ENCODE measurements around the gene SH3RF3.
A peak's percentile ranks its signal among the peaks of the same experiment; 100 is the strongest.

The SH3RF3 gene

DNA sequence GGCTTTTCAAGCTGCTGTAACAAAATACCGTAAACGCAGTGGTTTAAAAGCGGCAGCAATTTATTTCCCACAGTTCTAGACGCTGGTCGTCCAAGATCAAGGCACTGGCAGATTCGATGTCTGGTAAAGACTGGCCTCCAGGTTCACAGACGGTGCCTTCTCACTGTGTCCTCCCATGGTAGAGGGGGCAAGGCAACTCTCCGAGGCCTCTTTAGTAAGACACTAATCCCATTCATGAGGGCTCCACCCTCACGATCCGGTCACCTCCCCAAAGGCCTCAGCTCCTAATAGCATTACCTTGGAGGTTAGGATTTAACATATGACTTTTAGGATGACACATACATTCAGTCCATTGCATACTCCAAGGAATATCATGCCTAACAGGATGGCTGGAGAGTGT lies 117.2 kb downstream of the SH3RF3 start:
- DNase-seq, result no peak

DNA sequence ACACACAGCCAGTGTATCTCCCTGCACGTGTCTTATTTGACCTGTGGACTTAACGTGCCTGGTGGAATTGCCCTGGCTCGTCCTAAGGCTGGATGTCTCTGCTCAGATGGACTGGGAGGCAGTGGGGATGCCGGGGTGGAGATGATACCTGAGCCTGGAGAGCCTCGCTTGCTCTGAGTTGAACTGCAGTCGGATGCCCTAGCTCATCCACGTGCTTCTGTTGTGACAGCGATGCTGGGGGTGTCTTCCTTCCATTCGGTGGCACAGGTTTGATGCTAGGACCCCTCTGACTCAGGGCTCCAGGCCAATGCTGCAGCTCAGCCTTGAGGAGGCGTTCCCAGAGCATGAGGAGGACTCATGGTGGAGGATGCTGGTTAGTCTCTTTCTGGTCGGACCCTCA lies 117.6 kb downstream of the SH3RF3 start:
- no peak for DNase-seq

DNA sequence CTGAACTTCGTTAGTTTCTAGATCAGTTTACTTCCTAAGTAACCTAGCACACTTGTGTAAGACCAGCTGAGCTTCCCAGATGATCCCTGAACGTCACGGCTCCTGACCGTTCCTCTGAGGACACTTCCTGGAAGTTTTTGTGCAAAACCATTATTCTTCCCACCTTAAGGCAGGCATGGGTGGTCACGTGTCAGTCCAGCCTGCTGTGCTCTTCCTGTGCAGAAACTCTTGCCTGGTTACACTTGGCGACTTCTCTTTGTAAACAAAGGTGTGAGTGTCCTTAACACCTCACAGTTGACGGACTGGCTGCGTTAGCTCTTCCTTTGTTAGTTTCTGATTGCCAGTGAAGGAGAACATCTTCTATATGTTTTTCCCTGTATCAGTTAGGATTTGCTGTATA lies 118.3 kb downstream of the SH3RF3 start:
- no peak for DNase-seq

- no peak for DNase-seq
These were observed 118.8 kb downstream of the SH3RF3 start for GRCh38 chr2:109247812-109248211.

- DNase-seq, result no peak
These were observed 119.6 kb downstream of the SH3RF3 start for GRCh38 chr2:109248590-109248989.

- no peak for DNase-seq
These were observed 124.2 kb downstream of the SH3RF3 start for GRCh38 chr2:109253217-109253616.

- DNase-seq, result no peak
These were observed 125.3 kb downstream of the SH3RF3 start for GRCh38 chr2:109254174-109254904.

DNA sequence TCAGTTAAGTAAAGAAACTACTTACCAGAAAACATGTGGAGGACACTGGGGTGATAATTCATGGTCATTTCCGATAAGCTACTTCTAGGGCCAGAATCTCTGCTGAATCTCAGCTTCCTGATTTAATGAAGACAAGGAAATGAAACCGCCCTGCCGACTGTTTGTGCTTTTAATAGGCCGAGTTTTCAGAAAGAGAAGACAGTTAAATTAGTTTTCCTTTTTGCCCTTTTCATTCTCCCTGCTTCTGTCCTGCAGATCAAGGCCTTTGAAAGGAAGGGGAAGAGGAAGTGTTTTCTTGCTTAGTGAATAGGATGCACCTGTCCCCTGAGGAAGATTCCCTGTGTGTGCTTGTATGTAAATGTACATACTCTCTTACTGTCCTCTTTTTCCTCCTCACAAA lies 126.6 kb downstream of the SH3RF3 start:
- no peak for DNase-seq

- no peak for DNase-seq
These were observed 127.1 kb downstream of the SH3RF3 start for GRCh38 chr2:109256111-109256510.

DNA sequence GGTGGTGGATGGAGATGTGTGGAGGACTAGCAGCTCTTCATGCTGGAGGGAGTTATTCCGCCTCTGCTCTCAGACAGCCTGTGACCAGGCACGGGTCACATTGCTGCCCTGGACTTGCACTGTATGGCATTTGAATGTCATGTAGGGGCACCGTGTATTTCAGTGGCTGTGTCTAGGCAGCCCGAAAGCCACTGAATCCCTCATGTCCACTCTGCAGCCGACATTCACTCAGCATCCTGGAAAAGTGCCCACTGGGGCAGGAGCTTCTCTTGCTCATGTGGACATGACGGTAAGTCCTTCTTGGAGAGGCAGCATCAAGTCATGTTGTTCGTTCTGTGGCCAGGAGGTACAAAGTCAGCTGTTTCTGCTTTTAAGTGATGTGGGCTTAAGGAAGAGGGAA lies 127.9 kb downstream of the SH3RF3 start:
- DNase-seq, result no peak

DNA sequence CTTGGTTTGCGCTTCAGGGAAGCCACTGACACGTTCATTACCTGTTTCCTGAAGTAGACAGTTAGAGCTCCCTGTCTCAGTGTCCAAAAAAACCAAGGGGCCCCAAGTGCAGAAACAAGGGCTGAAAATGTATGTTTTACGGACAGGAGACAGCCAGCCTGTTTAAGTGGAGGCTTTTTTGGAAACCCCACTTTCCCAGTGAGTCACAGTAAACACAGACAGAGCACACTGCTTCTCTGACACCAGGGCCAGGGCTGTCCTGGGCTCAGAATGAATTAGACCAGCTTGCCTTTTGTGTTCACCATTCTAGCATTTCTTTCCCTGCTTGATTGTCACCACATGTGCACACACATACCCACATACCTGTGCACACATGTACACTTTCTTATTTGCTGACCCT lies 128.6 kb downstream of the SH3RF3 start:
- no peak for DNase-seq

DNA sequence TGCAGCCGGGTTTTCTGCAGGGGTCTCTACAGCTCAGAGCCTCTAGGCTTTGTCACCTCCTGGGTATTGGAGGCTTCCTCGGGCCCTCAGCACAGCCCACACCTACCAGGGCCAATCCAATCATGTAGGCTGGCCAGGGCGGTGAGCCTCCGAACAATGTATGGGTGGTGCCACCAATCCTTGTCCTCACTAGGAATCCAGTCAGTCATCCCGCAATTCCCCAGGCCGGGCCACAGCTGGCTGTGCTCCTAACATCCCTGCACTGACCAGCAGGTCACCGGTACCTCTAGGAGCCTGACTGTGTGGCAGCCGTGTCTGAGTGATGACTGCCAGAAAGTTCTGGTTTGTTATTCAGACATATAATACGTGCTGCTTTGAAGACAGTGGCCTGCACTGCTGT lies 129.4 kb downstream of the SH3RF3 start:
- DNase-seq, result no peak

- DNase-seq, result no peak
These were observed 130.0 kb downstream of the SH3RF3 start for GRCh38 chr2:109258905-109259540.

- no peak for DNase-seq
These were observed 130.7 kb downstream of the SH3RF3 start for GRCh38 chr2:109259671-109260070.

DNA sequence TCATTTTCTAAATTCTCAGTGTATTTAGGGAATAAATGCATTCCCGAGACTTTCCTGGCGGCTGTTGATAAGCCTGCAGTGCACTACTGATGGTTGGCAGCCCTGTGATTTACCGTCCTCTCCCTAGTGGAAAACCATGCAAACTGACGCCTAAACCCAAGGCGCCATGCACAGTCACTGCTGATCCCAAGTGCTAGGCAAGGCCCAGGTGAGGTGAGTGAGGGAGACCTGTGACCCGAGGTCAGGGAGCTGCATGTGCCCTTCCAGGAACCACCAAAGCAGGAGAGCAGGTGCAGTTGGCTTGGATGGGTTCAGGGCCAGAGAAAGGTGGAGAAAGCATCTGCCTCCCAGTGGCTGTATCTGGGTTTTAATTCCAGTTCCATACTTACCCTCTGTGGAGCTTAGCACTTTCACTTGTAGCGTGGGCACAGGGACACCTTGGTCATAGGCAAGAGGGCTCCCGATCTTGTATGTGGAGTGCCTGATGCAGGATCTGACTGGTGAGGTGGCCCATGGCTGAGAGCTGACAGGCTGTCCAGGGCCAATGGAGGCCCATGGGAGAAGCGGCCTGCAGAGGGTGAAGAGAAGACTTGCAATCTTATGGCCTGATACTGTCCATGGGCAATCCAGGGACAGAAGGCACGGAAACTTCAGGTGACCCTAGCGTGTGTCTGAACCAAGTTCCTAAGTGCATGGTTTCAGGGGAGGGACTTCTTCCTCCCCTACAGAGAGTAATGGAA lies 131.3 kb downstream of the SH3RF3 start:
- DNase-seq, result no peak

DNA sequence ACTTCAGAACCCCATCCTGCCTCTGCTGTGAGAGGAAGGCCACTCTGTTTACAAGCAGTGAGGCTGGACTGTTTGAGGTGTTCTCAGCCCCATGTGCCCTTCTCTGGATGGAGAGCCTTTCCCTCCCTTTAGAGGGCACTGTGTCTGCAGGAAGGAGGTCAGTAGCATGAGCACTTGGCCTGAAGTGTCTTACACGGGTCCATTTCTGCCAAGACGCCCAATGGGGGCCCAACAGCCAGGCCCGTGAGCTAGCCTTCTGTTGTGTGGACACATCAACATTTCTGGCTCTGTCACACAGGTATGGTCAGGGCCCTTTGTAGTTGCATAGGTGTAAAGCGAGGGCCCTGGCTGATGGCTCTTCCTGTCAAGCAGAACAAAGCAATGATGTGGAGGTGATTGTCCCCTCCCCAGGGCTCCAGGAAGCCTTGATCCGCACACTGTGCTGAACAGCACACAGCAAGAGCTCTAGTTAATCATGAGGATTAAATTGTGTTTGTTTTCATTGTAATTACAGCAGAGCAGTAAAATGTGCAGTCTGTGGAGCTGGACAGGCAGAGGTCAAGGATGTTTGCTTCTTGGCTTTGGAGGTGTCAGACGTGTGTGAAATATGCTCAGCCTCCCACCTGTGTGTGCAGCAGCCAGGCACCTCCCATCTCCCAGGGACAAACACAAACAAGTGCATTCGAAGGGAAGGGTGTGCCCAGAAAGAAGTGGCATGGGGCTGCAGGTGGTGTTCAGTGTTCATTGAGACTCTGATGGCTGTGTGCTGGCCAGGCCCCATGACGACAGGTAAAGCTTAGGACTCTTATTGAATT lies 132.1 kb downstream of the SH3RF3 start:
- no peak for DNase-seq

DNA sequence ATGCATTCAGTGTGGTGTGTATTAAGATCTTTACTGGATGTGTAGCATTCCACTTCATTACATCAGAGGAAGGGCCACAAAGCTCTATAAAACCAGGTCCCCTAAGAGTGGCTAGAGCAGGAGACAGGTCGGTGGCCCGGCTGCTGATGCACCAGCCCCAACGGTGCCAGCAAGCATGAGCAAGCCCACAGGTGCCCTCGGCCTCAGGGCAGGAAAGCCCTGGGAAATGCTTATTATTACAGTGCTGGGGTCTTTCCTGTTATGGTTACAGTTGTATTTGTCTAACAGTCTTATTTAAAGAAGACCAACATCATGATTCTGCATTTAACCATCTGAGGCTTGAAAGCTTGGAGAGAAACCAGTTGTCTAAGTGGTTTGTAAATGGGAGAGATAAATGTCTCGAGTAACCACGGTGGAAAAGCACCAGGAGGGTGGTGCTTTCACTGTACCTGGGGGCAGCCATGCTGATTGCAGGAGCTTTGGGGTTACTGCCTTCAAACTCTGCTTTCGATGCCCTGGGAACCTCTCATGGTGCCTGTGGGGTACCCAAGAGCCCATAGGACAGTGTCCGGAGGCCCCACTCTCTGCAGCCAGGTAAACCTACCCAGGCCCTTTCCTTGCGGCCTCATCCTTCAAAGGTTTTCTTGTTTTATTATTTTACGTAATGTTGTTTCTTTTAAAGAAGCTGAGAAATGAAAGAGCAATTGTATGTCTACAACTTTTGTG lies 133.1 kb downstream of the SH3RF3 start:
- DNase-seq, result no peak

GRCh38 chr2:109264595-109265328 lies 135.8 kb downstream of the SH3RF3 start:
- DNase-seq, result no peak

DNA sequence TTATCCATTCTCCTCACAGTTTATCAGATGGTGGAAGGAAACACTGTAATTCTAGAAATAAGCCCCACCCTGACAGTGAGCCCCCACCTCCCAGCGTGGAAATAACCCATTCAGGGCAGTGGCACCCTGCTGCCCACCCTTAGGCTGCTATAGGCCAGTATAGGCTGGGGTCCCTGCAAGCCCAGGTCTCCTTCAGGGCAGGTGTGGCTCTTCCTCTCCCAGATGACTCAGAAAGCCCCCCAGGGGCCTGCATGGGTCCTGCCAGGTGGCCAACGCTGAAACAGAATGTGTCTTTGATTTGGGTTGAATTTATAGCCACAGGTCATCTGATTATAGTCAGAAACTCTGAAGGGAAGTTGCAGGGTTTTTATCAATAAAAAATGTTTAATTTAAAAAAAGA lies 136.4 kb downstream of the SH3RF3 start:
- no peak for DNase-seq

DNA sequence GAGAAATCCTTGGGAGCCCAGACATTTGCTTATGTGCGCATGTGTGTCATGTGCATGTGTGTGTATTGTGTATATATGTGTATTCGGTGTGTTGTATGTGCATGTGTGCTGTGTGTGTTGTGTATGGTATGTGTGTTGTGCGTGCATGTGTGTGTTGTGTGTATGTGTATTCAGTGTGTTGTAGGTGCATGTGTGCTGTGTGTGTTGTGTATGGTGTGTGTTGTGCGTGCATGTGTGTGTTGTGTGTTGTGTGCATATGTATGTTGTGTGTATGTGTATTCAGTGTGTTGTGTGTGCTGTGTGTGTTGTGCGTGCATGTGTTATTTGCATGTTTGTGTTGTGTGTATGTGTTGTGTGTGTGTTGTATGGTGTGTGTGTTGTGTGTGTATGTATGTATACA lies 136.9 kb downstream of the SH3RF3 start:
- DNase-seq, result no peak

DNA sequence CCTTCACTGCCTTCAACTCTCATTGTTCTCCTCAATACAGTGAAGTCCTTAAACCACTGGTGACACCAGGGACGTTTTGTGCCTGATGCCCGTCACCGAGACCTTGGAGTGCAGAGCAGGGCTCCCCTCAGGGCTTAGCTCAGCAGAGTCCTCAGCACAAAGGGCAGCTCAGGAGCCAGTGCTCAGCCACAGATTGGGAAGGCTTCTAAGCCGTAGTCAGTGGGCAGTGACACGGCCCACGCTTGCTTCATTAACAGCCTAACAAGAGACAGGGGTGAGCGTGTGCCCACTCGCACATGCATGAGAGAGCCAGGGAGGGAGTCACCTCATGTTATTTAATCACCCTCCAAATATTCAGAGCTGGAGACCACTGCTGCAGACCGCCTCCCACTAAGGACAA lies 137.5 kb downstream of the SH3RF3 start:
- DNase-seq, result peak; percentile 40
